HPDE6-E6E7 (cell line): ENCODE data around the gene SPRYD3.
A peak's percentile ranks its signal among the peaks of the same experiment; 100 is the strongest.
"Not testable (repeated sequence)": the region's sequence is repeated elsewhere in the genome, so short reads cannot be mapped to it uniquely, and the experiment has no call there.

ENCODE experiments used
- DNase-seq: peaks from one replicate; pipeline ENCODE4 v3.0.0; 2011; ENCODE audit warnings: missing footprints; ENCODE audit errors: extremely low spot score

Gene SPRYD3

DNA sequence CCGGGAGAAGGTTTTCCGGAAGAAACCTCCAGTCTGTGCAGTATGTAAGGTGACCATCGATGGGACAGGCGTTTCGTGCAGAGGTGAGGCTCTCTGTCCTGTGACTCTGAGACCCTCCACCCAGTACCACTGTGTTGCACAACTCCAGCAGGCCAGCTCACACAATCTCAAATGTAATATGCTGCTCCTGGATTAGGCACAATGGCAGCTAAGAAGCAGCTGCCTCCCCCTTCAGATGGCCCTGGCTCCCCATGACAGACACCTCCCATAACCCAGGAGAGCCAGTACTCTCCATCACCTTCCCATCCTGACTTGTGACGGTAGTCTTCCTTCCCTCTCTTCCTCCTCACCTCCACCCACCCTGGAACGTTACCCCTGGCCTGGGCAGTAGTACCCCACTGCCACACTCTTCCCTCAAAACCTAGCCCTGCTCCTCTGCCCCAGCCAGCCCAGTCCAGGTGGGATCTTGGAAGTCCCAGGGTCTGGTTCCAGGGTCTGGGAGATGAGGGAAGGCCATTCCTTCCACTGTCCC, 27.2 kb downstream of the SPRYD3 start:
- DNase-seq: no peak

DNA sequence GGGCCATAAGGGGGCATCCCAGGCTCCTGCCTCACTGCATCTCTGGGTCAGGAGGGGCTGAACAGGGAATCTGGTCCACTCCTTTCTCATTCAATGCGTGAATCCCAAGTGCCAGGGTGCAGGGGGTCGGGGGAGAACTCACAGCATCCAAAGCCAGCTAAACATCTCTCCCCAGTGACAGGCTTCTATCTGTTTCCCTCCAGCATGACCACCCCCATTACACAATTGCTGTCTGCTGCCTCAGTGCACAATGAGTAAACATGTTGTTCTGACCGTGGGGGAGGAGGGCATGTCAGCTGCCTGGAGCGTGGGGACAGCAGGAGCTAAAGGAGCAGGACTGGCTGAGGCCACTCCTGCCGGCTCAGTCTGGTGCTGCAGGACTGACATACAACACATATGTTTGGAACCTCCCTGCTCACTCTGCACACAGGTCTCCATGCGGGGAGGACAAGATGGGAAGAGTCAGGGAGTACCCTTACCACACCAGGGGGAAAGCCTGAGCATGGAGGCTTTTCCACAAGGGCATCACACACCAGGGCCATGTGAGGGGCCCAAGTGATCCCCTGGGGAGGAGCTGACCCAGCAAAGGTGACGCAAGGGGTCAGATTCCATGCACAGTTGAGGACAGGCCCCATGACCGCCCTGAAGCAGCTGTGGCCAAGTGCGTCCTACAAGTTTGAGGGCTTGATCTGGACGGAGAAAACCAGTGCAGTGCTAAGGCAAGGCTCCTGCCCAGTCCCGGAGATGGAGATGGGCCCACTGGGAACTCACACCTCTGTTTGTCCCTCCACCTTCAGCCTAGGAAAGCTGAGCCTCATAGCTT, 27.9 kb downstream of the SPRYD3 start:
- DNase-seq: no peak

DNA sequence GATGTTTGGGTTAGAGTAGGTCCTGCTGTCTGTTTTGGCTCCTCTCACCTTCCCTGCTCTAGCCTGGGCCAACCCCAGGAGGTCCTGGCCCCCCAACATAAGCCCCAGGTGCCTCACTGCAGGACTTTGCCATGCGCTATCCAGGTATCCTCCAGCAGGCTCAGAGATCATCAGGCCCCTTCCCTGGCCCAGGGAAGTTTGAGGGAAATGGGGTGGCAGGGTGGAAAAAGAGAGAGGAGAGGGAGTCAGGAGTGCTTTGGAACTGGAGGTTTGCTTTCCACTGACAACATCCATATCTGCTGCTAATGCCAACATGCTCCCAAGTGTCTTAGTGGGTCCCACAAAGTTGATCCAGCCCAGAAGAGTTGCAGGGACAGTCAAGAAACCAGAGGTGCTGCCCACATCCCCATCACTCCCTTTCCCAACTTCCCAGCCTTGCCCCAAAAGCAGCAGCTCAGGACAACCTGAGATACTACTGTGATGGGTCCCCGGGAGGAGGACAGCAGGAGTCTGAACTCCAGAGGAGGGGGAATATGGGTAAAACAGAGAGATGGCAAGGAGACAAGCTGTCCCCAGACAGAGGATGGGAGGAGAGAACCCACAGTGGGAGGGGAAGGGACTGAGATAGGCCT, 28.6 kb downstream of the SPRYD3 start:
- no peak for DNase-seq

DNA sequence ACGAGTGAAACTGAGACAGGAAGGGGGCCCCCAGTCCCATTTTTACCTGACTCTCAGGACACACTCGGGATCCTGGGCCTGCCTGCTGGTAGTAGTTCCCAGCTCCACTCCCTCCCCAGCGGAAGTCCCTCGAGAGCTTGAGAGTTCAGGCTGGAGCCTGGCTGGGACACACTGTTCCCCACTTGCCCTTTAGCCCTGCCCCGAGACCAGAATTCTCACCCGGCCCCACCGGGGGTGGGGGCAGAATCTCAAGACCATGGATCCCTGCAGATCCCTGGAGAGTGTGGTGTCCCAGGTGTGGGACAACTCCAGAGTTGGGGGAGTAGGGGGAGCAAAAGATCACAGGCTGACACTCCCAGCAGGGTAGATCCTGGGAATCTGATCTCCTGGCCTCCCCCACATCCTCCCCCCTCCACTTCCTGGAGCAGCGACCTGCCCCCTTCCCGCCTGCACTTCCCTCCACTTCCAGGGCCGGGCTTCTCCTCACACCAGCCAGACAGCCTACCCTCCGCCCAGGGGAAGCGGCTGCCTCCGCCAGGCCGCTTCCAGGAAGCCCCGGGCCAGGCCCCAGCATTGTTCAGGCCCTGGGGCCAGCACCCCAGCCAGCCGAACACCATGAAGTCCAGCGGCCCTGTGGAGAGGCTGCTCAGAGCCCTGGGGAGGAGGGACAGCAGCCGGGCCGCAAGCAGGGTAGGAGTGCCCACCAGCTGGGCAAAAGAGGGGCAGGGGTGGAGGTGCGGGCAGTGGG, 29.4 kb downstream of the SPRYD3 start, which contains the start of gene TNS2:
TNS2 (plus strand) TSS at position 495 of the 748 bp plus-strand sequence; CDS start at position 616, 121 bp downstream.
- no peak for DNase-seq

DNA sequence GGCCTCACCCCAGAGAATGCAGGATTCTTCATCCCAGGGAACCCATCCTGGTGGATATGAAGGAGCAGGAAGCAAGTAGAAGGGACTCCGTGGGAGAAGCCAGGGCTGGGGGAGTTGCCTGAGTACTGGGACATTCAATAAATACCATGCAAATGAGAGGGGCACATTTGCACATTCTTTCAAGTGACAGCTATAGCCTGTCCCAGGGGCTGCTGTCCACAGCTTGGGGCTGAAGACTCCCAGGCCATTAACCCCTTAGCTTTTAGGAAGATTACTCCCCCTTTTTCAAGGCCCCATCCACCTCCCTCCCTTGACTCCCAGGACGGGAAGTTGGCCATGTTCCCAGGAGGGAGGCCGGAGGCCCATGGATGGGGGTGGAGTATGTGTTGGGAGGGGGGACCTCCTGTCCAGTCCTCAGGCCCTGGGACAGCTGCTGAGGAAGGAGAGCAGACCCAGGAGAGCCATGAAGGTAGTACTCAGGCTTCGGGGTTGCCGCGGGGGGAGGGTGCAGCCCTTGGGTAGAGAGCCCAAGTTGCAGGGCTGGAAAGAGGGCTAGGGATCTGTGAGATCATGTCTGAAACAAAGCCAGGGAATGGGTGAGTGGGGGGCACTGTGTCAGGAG, 30.3 kb downstream of the SPRYD3 start:
- no peak for DNase-seq

DNA sequence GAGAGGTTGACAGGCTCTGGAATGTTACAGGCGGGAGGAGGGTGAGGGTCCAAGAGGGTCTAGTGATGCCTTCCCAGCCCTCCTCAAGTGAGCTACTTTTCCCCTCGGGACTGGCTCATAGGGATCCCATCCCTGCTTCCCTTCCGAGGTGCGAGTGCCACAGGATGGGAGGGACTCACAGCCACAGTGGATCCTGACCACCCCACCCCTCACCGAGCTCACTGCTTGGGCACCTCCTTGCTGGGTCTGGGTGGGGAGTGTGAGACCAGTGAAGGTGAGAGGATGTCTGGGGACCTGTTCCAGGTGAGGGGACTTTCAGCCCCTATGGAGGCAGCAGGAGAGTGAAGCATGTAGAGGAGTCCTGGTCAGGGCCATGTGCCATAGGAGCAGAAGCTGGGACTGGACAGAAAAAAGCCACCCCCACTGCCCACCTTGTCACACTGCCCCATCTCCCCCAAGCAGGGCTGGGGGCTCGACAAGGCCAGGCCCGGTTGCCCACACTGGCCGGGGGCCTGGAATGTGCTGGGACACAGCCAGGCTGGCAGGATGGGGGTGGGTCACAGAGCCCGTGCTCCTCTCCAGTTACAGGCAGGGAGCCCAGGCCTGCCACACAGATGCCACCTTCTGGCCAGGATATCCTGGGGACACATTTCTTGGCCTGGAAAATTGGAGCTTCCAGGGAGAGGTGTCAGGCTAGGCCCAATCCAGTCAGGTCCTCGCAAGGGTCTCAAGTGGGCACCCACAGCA, 31.0 kb downstream of the SPRYD3 start:
- no peak for DNase-seq

DNA sequence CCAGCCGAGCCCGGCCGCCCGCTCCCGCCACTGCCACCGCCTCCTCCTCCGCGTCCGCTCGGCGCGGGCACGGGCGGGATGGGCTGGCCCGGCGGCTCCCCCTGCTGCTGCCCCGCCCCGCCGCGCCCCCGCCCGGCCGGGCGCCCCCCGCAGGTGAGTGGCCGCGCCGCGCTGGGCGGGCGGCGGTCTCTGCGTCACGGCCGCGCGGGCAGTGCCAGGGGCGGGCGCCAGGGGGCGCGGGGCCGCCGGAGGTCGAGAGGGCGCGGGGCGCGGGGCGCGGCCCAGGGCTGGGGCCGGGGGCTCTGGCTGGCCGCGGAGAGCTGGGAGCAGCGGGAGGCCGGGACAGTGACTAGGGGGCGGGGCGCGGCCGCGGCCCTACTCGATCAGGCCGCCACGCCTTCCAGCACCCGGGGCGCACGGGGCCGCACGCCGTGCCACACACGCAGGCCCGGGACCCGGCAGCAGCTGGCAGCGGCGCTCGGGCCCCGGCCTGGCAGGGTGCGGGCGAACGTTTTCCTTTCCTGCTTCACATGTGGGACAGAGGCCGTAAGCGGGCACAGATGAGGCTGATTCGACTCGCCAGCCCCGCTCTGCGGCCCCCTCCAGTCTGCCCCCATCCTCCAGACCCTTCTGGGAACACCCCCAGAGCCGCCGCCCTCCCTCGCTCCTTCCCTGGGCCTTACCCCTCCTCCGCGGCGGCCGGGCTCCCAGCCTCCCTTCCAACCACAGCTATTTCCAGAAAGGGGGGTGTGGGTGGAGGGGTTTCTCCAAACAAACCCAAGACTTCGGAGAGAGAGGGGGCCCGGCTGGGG, 31.8 kb downstream of the SPRYD3 start:
- peak; percentile 64 for DNase-seq

DNA sequence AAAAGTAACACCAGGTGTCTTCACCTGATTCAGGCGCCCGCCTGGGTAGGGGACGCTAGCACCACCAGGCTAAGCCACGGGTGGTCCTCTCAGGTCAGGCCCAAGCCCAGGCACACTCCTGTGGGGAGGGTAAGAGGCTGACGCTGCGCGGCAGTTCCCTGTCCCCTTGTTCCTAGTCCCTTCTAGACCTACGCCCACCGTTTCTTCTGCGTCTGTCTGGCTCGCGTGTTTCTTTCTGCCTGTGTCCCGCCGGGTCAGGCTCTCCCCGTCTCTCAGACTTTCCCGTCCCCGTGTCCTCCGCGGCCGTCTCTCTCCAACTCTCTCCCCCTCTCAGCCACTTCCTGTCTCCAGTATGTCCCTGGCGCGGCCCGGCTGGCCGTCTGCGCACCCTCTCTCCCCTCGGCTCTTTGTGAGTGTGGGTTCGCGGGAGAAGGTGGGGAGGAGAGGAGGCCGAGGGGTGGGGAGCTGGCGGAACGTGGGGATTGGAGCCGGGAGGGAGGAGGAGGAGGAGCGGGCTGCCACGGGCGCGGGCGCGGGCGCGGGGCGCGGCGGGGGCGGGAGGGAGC, 32.5 kb downstream of the SPRYD3 start:
- DNase-seq: no peak

DNA sequence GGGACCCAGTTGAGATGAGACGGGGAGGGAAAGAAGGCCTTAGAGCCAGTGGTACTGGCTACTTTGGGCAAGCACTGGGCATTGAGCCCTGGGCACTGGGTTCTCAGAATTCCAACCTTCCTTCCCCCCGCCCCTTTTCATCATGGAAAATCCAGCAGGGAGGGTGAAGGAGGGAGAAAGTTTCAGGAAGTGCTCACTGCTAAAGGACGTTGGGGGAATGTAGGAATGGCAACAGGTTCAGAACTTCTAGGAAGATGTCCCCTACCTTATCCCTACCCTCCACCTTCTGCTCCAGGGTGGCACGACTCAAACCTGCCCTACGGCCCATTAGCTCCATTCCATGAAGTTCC, 33.5 kb downstream of the SPRYD3 start:
- no peak for DNase-seq

DNA sequence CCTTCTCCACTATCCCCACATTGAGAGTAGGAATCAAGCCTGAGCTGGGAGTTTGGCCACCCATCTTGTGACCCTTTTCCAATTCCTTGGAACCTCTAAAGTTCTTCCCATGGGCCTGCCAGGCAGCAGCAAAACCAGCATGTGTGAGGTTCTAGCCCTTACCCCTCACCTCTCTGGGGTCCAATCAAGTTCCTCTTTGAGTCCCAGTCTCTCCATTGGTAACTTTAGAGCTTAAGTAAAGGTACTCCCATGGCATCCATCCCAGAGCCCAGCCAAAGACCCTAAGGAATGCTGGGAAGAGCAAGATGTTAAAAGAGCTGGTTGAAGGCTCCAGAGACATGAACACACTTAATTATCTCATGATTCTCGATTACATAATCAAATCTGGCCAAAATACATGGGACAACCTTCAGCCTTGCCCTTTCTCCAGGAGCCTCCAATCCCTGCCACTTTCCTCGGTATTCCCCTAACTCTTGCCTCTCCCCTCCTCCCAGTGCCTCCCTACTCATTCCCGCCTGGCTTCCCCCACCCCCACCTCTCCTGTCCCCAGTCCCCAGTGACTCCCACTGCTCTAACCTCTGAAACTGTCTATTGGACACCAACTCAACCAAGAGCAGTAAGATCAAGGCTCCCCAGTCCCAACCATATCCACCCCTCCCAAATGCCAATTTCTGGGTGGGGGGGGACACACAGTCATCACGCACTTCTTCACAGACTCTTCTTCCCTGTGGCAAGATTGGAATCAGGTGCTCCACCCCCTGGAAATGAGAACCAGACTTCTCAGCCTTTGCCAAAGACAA, 34.1 kb downstream of the SPRYD3 start:
- DNase-seq: no peak

DNA sequence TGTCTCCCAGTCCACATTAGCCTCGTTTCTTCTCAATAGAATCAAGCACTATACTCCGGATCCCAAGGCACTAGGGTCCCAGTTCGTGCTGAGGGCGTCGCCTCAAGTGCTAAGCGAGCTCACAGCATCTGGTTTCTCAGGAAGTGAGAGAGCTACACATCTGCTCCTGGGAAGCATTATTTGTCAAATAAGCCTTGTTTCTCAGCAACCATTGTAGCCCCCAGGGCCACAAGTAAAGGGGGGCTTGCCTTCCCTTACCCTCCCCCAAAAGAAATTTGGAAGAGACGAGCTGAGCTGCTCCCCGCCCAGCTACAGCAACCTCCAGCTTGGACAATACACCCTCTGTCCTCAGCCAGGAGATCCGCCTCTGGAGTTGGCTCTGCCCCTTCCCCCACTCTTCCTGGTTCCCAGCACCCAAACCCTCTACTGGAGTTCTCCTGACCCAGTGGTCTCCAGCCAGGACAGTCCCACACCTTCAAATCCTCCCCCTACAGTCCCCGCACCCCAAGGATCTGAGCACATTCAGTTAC, 35.1 kb downstream of the SPRYD3 start:
- DNase-seq: no peak

DNA sequence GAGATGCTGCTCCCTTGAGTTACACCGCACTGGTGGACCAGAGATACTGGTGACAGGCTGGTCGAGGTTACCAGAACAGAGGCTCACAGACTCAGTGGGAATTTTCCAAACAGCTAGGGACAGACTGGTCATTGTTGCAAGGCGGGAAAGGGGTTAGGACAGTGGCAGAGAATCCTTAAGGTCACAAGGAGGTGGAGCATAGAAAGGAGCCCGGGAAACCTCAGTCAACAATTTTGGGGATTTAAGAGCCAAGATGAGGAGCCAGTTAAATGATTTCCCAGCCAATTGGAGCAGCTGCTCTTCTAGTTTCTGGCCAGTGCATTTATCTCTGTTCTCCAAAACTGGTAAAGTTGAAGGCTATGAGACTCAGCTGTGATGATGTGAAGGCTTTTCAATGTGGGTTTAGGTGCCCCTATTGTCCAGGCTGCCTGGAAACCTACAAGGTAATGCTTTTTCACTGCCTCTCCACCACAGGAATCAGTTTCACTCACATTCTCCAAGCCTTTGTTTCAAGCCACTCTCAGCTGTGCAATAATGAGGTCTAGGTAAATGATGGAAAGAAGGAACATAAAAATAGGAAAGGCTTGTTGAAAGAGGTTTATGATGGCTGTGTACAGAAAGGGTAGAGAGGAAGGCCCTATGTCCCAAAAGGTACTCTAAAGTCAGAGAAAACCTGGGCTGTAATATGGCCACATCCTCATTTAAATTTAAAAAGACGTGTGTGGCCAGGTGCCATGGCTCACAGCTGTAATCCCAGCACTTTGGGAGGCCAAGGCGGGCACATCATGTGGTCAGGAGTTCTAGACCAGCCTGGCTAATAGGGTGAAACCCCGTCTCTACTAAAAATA, 36.4 kb downstream of the SPRYD3 start:
- DNase-seq: no peak

DNA sequence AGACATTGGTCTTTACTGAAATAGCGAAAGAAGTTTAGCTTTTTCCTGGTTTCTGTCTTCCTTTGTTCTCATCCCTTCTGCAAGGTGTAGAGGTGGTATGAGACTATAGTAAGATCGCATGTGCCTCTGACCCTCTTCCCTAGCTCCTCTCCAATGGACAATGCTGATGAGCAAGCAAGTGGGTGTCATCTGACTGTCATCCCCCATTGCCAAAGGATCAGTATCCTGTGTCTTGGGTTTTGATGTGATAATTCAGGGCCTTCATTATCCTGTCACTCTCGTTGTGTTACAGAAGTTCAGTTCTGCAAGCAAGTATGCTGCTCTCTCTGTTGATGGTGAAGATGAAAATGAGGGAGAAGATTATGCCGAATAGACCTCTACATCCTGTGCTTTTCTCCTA, 39.3 kb downstream of the SPRYD3 start:
- DNase-seq: no peak

DNA sequence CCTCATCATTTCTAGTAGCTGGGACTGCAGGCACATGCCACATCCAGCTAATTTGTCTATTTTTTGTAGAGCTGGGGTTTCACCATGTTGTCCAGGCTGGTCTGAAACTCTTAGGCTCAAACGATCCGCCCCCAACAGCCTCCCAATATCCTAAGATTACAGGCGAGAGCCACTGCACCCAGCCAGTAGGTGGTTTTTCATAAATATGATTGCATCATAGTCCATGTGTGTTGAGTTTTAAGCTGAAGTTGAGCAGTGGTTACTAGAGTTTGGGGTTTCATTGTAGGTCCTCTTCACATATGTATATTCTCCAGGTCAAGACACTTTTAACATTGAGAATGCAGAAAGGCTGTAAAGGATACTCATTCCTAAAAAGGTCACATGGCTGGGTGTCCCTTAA, 42.4 kb downstream of the SPRYD3 start:
- no peak for DNase-seq

DNA sequence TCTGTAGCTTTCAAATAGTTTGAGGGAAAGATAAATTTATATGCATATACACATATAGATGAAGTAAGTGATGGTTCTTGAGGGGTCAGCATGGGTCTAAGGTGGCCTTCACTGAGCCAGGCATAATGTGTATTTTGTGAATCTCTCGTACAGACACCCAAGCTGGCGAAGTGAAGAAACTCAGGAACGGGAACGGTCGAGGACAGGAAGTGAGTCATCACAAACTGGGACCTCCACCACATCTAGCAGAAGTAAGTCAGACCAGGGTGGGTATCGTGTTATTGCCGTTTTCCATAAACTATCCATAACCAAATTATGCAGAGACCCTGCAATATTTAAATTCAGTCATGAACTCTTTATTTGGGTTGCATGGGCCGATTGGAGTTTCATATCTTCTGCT, 44.7 kb downstream of the SPRYD3 start:
- DNase-seq: no peak

DNA sequence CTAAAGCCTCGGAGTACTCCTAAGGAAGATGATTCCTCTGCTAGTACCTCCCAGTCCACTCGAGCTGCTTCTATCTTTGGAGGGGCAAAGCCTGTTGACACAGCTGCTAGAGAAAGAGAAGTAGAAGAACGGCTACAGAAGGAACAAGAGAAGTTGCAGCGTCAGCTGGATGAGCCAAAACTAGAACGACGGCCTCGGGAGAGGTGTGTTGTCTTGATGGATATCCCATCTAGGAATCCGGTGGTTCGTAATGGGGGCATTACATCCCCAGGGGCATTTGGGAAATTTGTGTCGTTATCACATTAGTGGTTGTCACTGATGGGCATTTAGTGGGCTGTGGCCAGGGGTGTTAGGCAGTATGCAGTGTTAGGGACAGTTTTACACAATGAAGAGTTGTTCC, 45.4 kb downstream of the SPRYD3 start:
- DNase-seq: not testable (repeated sequence)

DNA sequence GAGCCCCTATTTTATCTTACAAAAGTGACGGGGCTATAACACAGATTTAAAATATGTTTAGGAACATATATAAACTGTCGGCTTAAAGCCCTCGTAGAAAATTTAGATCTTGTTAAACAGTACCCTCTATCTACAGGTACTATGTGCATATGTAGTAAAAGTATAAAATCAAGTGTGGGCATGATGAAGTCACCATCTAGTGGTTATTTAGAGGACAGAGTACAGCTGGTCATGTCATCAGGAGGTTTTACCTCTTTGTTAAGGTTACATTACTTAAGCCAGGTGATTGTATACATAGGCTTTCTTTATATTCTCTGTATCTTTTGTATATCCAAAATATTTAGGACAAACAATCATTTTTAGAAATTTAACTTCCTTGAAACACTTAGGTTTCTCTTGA, 47.6 kb downstream of the SPRYD3 start:
- no peak for DNase-seq

DNA sequence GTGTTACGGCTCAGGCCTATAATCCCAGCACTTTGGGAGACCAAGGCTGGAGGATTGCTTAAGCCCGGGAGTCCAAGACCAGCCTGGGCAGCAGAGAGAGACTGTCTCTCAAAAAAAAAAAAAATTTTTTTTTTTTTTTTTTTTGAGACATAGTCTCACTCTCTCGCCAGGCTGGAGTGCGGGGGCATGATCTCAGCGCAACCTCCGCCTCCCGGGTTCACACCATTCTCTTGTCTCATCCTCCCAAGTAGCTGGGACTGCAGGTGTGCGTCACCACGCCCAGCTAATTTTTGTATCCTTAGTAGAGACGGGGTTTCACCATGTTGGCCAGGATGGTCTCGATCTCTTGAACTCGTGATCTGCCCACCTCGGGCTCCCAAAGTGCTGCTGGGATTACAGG, 52.2 kb downstream of the SPRYD3 start:
- not testable (repeated sequence) for DNase-seq
